ENCODE data around the gene ZNF582.

- TF ChIP-seq CTCF (IDR thresholded peaks at IDR 0.05; ENCODE audit: low read length) (no peak), EZH2 (IDR thresholded peaks at IDR 0.05; ENCODE audit: borderline replicate concordance, low read length) (no peak)
These were observed 48.0 kb upstream of the ZNF582 start for GRCh38 chr19:56441206-56441792.
